Measurements from ENCODE around the gene MEIOB.
"Not testable (repeated sequence)": the region's sequence is repeated elsewhere in the genome, so short reads cannot be mapped to it uniquely, and the experiment has no call there.

Gene MEIOB

GRCh38 chr16:1871974-1872635 lies at the start of gene MEIOB:
MEIOB (minus strand) TSS chr16:1872164; CDS start chr16:1868175, 3,989 bp downstream.
- DNase-seq: peak; percentile 89 to 92

GRCh38 chr16:1920727-1921171 lies 48.8 kb upstream of the MEIOB start:
- peak; percentile 46 to 67 for DNase-seq

- not testable (repeated sequence) for DNase-seq
Observed at GRCh38 chr16:1920122-1920521, 48.2 kb upstream of the MEIOB start.

GRCh38 chr16:1919327-1919998 lies 47.5 kb upstream of the MEIOB start:
- no peak for DNase-seq

- no peak for DNase-seq
Observed at GRCh38 chr16:1918351-1919326, 46.7 kb upstream of the MEIOB start, which contains the start of gene HS3ST6. HS3ST6 (minus strand) TSS chr16:1918415; CDS start chr16:1918323, 92 bp downstream.

- DNase-seq: no peak
Observed at GRCh38 chr16:1917665-1918350, 45.8 kb upstream of the MEIOB start.

- no peak for DNase-seq
Observed at GRCh38 chr16:1917056-1917664, 45.2 kb upstream of the MEIOB start.

- DNase-seq: no peak
Observed at GRCh38 chr16:1916640-1916990, 44.7 kb upstream of the MEIOB start.

- DNase-seq: no peak
Observed at GRCh38 chr16:1915732-1916639, 44.0 kb upstream of the MEIOB start.

GRCh38 chr16:1914988-1915387 lies 43.0 kb upstream of the MEIOB start:
- no peak for DNase-seq

GRCh38 chr16:1914084-1914608 lies 42.2 kb upstream of the MEIOB start:
- no peak for DNase-seq

GRCh38 chr16:1913327-1914083 lies 41.5 kb upstream of the MEIOB start:
- DNase-seq: peak; percentile 42 to 83

GRCh38 chr16:1912215-1912543 lies 40.2 kb upstream of the MEIOB start:
- no peak for DNase-seq

- DNase-seq: no peak
Observed at GRCh38 chr16:1911467-1912214, 39.7 kb upstream of the MEIOB start.

GRCh38 chr16:1909561-1910231 lies 37.7 kb upstream of the MEIOB start:
- peak; percentile 49 to 53 for DNase-seq

- DNase-seq: no peak
Observed at GRCh38 chr16:1908983-1909382, 37.0 kb upstream of the MEIOB start.

- DNase-seq: no peak
Observed at GRCh38 chr16:1908184-1908583, 36.2 kb upstream of the MEIOB start.

GRCh38 chr16:1907226-1907860 lies 35.4 kb upstream of the MEIOB start:
- no peak for DNase-seq

- DNase-seq: no peak
Observed at GRCh38 chr16:1906846-1907165, 34.8 kb upstream of the MEIOB start.
